Iris pigment epithelial cell (primary cell): ENCODE measurements around the gene CYTH1.
A peak's percentile ranks its signal among the peaks of the same experiment; 100 is the strongest.

ENCODE experiments used
- DNase-seq: peaks from one replicate; pipeline ENCODE4 v3.0.0-alpha.2; 2011; ENCODE audit warnings: low read depth

Gene CYTH1

DNA sequence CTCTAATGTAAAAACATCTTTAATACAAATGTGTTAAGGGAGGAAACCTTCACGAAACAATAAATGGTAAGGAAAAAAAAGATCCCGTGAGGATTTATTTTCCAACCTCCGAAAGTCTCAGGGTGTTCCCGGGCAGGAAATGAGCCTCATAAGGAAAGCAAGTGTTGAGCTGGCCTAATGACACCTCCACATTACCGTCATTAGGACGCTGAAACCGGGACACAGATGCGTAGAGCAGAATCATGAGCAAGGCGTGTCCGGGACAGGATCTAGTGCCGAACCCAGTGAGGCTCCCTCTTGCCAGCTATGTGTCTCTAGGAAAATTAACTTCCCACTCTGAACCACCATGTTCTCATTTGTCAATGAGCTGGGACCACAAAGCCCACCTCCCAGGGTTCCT lies 22.7 kb upstream of the CYTH1 start:
- no peak for DNase-seq

DNA sequence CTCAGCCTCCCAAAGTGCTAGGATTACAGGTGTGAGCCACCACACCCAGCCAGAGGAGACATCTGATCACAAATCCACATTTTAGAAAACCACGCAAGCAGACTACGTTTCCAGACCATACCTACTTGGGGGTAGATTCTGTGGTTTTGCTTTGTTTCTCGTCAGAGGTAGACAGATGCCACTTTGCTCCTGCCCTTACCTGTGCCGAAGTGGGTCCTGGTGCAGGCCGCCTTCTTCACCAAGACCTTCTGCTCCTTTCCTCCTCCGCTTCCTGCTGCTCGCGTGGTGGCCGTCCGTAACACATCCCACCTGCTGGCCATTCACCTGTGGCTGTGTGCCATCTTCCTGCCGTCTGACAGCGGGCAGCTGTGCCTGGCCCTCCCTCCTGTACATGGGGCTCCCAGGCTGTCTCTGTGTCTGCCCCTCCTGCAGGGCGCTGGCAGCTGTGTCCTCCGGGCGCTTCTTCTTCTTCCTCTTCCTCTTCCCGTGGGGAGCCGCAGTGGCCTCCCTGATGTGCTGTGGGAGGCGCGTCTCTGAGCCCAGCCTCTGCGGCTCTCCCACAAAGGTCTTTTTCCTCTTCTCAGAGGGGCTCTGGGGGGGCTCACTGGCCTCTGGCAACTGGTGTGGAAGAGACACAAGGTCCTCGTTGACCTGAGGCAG lies 21.2 kb upstream of the CYTH1 start:
- no peak for DNase-seq

DNA sequence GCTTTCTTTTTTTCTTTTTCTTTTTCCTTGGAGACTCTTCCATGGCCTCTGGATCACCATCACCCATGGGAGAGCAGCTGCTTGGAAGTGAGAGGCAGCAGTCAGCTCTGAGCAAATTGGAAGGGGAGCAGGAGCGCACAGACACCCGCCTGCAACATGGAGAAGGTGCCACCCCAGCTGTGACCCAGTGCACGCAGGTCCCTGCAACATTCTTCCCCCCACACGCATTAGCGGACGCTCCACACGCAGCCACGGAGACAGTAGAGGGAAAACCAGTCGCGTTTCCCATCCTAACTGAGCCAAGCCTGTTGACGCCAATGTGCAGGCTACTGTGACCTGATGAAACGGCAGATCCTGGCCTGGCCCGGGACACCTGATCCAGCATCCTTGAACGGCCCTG lies 20.4 kb upstream of the CYTH1 start:
- DNase-seq: no peak

DNA sequence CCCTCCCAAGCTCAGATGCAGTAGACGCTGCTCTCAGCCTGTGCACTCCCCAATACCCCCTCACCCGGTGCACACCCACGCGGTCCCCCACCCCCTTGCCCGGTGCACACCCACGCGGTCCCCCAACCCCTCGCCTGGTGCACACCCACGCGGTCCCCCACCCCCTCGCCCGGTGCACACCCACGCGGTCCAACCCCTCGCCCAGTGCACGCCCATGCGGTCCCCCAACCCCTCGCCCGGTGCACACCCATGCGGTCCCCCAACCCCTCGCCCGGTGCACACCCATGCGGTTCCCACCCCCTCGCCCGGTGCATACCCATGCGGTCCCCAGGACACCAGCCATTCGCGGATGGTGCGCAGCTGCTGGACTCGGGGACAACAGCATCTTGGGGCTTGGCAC lies 19.9 kb upstream of the CYTH1 start:
- no peak for DNase-seq

DNA sequence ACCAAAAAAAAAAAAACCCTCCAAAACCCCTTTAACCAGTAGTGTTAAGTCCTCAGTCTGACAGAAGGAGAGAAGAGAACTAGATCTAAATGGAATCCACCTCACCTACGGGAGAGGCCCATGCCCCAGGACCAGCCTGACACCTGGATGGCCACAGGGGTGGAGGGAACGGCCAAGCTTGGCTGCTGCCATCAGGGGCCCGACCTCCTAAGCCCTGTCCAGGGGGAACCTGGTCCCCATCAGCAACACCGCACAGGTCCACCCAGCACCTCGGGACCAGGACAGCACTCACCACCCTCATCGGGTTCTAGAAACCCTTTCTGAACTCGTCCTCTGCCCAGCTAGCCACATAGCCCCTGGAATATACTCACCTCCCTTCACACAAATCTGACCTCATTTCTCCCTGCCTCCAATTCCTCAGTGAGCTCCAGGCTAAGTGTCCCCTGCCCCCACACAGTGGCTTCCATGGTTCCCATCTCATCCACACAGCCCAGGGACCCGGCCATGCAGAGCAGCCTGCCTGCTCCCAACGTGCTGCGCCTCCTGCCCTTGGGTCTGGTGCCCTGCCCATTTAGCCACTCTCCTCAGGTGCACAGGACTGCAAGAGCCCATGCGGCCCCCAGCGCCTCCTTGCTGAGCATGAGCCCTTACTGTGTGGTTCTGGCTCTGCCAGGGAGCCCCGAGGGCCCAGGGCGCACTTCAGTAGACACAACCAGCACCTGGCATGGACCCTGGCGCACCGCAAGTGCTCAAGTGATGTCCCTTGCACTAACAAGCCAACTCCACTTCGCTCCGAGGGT lies 18.3 kb upstream of the CYTH1 start:
- no peak for DNase-seq

DNA sequence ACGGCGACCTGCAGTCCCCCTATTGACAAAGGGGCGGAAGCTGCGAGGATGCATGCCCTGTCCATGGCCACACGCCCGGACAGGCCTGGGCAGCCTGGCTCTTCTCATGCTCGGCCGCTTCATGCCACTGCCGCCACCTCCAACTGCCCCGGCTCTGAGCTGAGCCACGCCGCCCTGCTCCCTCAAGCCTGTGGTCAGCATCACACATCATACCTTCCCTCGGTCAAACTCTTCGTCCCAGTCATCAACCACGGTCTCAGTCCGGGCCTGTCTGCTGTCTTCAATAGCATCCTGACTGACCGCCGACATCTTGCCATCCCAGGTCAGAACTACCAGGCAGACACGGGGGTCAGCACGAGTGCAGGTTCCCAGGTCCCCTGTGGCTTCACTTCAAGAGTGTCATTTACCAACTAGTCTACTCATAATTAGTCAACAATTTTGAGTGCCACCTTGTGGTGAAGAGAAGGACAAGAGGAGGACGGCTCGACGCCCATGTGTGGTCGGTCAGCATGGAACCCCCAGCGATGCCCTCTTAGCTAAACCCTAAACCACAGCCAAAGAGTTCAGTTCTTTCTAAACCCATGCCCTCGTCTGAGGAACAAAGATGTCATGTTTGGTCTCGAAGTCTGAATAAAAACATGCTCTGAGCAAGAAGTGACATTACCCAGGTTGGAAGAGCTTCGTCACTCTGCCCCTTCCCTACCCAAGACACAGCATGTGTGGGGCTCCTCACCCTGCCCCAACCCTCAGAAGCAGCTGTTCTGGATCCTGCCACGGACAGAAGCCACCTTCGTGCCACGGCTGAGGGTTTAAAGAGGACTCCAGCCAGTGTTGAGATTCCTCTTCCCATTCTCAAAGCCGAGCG lies 16.9 kb upstream of the CYTH1 start:
- DNase-seq: peak; percentile 31

DNA sequence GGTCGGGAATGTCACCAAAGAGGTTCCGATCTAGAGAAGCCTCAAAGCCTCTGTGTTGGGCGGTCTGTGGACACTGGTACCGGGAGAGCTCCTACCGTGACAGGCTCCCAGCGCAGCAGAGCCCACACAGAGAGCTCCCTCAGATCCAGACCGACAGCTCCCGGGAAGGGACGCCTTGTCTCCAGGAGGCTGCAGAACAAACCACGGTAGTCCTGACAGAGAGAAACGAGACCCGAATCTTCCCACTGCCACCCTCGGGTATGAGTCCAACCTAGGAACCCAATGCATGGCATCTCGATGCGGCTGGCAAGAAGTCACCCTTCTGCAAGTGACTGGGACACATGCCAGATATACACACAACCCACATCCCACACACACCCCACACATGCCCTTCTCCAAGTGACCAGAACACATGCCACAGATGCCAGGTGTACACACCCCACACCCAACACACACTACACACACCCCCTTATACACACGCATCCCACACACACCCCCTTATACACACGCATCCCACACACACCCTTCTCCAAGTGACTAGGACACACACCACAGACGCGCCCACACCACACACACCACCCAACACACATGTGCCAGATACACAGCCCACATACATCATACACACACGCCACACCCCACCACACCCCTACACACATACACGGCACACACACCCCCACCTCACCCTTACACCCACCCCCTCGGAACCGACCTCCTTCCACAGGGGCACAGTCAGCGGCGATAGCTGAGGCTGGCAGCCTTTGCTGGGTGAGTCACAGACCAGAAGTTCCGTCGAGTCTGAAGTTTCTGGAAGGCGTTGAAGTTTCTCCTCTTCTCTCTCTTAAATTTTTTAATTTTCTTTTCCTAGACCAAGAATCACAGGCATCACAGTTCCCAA lies 15.9 kb upstream of the CYTH1 start:
- no peak for DNase-seq

DNA sequence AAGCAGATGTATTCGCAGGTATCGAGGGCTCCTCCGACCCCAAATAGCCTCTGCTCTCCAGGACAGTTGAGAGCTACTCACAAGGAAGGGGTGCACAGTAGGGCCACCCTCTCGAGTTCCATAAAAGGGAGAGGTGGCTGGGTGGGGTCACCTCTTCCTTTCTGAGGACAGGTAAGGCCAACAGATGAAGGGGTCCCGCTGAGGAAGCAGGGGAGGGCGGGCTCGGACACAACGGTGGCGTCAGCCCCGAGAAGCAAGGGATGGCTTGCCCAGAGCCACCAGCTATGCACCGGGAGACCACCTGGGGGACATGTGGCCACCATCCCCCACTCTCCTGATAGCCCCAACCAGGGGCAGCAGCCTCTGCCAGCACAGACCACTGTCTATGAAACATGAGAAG lies 15.1 kb upstream of the CYTH1 start:
- DNase-seq: no peak

DNA sequence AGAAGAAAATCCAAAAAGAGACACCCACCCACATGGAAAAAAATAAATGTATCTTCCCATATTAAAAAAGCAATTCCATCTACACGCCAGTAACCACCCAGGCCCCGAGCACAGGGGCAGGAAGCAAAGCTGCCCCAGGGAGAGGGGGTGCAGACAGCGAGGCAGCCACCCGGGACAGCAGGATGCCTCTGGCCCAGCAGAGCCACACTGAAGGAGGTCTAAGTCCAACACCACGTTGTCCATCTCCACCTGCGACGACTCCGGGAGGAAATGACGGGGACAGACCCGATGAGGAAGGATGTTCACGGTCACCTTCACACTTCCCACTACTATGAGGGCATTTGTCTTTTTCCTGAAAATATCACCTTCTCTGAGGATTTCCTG lies 14.4 kb upstream of the CYTH1 start:
- no peak for DNase-seq

DNA sequence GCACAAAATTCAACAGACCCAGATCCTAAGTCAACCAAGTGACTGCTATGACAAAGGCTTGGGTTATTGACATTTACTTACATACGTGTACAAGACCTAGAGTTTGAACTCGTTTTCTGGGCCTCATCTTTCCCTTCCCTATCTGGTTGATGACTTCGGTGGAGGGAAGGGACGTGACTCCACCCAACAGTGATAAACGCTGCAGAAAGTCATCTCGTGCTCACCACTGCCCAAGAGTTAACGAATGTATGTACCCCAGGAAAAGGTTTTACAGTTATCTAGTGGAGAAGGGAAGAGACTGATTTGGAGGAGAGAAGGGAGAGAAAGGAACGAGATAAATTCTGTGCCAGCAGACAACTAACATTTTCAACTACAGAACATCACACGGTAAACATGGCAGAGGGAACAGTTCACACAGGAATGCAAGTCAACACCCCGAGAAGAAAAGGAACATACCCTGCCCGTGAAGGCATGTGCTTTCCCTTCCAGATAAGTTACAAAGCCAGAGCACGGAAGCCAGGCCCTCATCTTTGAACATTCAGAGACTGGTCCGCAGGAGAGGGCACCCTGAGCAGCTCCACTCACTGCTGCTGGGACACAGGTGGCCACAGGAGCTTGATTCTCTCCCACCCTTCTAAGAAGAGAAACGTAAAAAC lies 13.9 kb upstream of the CYTH1 start:
- DNase-seq: no peak

DNA sequence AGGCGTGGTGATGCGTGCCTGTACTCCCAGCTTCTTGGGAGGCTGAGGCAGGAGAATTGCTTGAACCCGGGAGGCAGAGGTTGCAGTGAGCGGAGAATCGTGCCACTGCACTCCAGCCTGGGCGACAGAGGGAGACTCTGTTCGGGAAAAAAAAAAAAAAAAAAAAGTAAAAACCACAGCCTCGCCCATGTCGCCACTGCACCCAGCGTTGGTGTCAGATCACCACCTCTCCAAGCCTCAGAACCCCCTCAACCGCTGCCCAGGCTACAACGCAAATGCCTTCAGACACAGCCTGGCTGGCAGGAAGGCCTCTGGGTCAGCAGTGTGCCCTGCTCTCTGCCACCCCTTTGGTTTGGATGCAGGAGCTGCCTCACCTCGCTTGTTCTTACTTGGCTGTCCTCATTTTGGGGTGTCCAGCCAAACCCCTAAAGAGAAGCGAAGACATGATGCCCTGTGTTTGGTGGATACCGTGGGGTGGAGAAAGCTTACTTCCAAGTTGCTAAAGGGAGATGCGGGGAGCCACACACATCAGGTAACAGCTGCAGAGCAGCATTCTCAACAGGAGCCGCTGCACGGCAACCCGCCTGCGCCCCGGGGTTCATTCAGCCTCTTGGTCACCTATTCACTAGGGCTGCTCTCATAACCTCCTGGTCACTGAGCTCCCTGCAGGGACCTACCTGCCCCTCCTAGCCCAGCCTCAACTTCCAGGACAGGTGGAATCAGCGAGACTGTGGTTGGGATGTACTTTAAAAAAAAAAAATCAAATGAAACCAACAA lies 13.0 kb upstream of the CYTH1 start:
- DNase-seq: no peak

DNA sequence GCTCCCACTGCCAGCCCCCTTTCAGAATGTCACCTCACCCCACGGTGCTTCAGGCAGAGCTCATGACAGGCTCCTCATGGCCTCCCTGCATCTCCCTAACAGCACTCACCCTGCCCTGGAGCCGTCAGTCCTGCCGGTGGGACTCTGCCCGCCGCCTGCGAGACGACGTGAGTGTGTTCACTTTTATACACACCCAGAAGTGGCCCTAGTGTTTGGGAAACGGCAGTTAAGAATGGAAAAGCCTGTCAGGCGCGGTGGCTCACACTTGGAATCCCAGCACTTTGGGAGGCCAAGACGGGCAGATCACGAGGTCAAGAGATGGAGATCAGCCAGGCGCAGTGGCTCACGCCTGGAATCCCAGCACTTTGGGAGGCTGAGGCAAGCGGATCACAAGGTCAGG lies 12.3 kb upstream of the CYTH1 start:
- DNase-seq: no peak

DNA sequence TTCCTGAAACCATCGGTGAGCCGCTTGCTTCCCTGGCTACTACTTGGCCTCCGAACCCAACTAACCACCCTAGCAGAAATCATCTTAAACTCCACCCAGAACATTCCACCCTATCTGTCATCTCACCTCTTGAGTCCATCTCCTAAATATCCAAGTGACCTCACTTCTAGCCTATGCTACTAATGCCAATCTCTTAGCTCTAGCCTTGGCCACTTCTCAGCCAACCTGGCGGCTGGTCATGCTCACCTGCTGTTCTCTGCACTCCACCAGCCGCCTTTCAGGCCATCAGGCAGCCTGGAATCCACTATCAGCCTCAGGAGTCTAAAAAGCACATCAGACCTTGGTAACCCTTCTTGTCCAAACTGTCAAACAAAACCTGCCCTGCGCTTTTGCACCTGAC lies 11.9 kb upstream of the CYTH1 start:
- DNase-seq: no peak

DNA sequence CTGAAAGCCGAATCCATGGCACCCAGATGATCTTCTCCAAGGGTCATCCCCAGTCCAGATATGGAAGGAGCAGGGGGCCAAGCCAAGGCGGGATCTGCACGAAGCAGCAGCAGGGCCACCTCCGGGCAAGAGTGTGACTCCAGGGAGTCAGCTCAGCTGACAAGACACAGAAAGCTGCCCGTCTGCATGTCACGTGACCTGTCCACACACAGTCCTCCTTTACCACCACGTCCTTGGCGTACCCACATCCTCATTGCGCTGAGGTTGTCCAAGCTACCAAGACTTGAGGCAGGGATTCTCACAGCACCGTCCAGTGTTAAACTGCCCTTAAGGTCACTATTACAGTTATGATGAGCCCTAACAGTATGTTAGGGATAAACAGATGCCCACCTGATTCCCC lies 11.3 kb upstream of the CYTH1 start:
- DNase-seq: no peak

DNA sequence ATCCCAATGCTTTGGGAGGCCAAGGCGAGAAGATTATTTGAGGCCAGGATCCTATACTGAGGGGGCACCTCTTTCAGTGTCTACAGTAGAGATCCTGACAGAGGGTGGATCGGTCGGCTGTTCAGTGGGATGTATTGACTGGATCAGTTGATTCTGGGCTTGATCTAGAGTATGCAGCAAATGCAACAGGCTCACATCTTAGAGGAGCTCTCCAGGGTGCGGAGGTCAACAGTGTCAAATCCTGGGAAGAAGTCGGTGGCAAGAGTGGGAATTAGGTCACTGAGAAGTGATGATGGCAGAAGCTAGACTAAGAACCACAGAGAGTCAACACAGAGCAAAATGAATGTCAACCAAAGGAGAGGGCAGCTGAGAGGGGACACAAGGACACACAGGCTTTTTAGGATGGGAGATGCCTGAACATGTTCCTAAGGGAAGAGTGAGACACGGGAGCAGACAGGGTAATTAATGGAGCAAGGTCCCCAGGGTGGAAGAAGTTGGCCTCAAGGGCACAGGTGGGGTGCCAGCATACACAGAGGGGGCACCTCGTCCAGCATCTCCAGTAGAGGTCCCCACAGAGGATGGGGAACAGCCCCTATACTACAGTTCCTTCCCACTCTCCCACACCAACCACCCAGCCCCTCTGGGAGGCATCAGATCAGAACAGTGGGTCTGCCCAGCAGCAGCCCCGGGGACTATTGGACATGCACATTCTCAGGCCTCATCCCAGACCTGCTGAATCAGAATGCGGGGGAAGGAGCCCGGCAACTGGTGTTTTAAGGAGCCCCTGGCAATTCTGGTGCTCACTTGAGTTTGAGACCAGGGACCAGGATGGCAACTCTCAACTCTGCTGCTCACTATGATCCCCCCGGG lies 10.0 kb upstream of the CYTH1 start:
- no peak for DNase-seq

DNA sequence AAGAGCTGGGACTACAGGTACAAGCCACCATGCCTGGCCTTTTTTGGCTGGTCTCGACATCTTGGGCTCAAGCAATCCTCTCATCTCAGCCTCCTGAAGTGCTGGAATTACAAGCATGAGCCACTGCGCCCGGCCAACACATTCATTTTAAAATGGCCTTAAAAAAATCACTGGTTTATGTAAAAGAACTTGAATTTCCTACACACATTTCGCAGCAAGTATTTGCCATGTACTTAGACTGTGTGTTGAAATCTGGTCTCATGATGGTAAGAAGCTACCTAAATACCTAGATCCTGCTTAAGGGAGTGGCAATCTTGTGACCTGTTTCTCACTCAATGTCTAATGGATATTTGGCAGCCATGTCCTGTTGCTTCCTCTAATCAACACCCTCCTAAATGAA lies 8.5 kb upstream of the CYTH1 start:
- peak; percentile 40 for DNase-seq

DNA sequence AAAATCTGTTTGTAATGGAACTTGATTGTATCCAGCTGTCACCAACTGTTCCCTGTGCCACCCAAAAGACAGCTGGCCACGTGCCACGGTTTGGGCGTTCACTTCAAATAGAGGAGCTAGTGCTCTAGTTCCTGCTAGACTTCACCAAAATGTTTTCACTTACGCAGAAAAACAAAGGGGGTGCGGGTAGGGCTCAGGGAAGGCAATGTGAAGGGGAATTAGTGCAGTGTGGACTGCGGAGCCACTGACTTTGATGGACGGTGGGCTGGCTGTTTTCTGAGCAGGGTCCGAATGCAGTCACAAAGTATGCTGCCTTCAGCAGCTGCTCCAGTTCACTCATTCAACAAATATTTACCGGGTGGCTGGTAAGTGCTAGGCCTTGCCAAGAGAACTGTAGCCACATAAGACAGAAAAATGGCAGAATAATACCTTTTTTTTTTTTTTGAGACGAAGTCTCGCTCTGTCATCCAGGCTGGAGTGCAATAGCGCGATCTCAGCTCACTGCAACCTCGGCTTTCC lies 7.6 kb upstream of the CYTH1 start:
- DNase-seq: peak; percentile 79

DNA sequence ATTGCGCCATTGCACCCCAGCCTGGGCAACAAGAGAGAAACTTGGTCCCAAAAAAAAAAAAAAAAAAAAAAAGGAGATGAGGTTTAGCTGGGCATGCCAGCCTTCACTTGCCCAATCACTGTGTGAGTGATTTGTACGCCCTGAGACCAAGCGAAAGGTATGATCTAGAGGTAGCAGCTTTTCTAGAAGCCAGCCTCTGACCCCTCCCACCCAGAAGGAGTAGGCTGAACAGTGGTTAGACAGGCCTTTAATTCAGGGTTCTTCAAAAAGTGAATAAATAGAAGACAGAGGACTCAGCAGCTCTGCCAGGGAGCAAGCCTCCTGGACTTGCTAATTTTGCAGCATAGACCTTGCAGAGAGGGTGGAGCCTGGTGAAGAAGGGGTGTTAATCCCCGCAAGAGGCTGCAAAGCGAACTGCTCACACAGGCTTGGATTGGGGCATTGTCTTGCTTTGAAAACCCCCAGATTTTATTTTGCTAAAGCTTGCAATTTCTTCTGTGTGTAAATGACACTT lies 7.1 kb upstream of the CYTH1 start:
- no peak for DNase-seq

DNA sequence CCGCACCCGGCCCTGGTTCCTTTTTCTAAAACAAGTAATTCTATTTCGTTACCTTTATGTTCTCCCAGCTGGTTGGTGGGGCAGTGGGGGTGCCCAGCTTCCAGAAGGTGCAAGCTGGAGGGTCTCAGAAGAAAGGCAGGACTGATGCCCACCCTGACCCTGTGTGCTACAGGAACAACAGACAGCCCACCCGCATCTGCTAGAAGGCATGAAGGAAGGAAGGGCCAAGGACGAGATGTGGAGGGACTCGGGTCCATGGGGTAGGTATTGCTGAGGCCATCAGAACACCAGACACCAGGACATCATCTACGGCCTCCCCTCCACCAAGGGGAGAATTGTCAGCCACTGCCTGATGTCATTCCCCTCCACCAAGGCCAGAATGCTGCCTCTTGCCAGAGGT lies 6.4 kb upstream of the CYTH1 start:
- no peak for DNase-seq
